Activated T-cell treated with anti-CD3 and anti-CD28 coated beads for 24 hours (primary cell): ENCODE data around the gene WDR5B.
"Not testable (repeated sequence)": the region's sequence is repeated elsewhere in the genome, so short reads cannot be mapped to it uniquely, and the experiment has no call there.

Experiments
- DNase-seq: peaks from one replicate; pipeline ENCODE4 v3.0.0-alpha.2; 2020; ENCODE audit warnings: low read depth

The WDR5B gene

DNA sequence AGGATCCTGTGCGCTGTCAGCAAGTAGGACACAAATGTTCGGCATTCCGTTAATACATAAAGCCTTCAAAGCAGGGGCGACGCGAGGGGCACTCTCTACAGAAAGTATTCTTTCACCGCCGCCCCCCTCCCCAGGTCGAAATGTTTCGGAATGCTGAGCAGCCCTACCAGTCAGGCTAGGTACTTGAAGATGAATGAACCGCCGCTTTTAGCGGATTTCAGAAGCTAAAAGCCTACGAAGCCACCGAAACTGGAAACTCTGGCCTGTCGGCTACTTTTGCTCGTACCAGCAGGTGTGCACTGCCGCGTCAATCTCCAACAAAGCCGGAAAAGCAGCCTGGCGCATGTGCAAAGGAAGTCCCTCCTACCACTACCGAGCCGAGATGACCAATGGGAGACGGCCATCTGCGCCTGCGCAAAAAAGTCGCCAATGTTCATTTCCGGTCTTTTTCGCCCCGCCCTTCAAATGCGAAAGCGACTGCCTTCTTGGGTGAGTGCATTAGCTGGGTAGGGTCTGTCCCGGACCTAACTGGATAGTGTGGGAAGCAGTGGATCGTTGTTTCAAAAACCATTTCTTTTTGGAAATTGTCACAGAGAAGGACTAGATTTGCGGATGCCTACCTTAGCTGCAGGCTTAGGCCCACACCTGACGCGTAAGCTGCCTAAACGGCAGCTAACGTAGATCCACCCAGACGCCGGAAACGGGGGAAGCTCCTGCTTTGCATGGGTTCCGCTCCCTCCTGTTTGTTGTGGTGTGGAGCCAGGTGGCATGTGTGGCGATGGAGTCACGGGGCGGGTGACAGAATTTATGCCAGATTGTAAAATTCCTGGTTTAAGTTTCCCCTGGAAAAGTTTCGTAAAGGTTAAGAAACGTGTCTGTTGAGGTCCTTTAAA is at the start of gene WDR5B:
Gene WDR5B (minus strand): TSS at position 301 of the 893 bp plus-strand sequence. CDS start 534 bp downstream, outside the sequence.
- DNase-seq = peak; percentile 99

DNA sequence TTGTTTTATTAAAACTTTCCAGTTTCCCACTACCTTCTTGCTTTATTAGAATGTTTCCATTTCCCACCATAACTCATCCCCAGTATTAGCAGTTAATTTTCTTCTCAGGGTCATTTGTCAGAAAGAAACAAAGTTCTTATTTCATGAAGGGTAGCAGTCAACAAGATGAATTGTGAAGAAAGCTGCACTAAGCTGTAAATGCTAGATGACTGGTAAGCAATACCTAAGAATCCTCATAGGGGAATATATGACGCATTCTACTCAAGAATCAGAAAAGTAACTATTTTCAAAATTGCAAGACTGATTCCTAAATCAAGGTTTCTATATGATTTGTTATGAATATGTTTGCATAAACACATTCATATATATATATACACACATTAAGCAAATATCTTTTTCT is 48.8 kb upstream of the WDR5B start:
- DNase-seq = no peak

DNA sequence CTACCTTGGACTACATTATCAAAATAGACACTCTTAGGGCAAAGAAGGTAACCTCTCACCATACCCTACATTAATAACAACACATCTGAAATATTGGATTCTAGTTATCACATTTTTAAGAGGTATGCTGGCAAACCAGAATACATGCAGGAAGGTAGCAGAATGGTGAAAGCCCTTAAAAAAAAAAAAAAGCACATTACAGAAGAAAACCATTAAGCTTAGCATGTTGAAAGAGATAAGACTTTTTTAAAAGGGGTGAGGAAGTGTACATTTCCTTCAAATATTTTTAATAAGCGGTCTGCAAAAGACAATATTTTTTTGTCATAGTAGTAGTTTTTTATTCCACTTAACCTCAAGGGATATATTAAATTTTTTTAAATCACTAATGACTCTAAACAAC is 46.5 kb upstream of the WDR5B start:
- no peak for DNase-seq

DNA sequence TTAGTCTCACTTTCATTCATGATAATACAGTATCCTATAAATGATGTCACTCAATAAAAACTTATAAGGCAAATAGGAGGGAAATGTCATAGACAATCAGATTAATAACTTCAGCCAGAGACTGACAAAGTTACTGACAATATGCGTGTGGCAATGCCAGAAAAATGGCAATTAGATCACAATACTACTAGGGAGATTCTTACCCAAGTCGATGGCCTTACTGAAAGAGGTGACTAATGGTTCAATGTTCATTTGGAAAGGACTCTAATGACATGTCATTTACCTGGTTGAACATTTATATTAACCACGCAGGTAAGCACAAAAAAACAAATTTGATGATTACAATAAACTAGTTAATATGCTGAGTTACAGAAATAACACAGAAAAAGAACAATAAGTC is 45.9 kb upstream of the WDR5B start:
- DNase-seq = no peak

DNA sequence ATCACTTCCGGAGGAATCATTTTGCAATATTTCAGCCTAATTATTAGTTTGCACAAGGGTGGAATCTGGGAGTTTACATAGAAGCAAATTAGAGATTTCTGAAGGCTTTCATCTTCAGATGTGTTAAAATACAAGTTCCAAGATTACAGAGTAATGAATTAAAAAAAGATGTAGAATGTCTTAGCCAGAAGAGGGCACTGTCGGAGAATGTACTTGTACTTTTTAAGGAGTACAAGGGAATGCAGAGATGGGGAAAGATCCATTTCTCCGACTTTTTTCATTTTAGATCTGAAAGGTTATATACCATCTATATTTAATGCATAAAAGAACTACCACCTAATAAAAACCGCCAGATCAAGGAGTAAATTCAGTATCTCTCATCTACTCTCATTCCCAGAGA is 43.1 kb upstream of the WDR5B start:
- no peak for DNase-seq

DNA sequence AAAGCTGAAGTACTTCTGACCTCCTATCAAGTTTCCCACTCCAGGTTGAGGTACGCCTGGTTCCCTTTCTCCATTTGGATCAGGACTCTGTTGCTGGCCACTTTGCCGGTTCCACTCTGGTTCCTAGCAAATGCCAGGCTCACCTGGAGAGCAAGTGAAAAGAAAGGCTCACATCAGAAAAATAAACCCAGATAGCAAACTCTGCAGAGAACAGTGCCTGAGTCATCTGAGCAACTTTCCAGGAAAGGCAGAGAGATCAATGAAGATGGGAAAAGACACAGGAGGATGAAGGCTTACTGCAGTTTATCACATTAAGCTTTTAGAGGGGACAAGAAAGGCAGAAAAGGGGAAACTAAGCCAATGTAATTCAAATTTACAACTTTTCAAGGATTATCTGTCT is 41.8 kb upstream of the WDR5B start:
- DNase-seq = no peak

DNA sequence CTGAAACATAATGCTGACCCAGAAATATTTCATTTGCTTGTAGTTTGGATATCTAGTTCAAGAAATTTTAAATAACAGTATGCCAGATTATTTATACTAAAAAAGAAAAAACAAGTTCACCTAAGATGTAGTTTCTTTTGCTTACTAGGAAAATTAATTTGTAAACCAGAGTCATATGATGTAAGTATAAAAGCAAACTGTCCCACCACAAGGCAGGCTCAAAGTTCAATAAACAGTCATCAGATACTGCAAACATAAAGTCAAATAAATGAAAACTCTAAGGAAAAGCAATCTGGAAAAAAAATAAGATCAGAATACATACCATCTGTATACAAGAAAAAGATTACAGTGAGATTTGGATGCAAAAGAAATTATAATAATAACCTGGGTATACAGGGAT is 40.2 kb upstream of the WDR5B start:
- DNase-seq = no peak

DNA sequence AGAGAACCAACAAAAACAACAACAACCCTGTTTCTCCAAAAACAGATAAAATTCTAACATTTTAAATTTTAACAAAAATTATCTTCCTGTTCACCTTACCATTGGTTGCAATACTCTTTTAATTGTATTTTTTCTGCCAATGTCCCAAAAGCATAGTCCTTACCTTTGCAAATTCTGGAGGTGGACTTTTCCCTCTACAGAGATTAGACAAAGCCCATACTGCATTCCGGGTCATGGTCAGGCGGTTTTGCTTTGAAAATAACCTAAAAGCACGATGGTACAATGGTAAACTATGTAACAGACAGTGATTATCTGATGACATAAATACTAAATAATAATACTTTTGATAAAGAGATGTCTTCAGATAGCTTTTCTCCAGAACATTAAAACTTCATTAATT is 35.5 kb upstream of the WDR5B start:
- DNase-seq = no peak

DNA sequence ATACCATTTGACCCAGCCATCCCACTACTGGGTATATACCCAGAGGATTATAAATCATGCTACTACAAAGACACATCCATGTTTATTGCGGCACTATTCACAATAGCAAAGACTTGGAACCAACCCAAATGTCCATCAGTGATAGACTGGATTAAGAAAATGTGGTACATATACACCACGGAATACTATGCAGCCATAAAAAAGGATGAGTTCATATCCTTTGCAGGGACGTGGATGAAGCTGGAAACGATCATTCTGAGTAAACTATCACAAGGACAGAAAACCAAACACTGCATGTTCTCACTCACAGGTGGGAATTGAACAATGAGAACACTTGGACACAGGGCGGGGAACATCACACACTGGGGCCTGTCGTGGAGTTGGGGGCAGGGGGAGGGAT is 32.4 kb upstream of the WDR5B start:
- DNase-seq = not testable (repeated sequence)

DNA sequence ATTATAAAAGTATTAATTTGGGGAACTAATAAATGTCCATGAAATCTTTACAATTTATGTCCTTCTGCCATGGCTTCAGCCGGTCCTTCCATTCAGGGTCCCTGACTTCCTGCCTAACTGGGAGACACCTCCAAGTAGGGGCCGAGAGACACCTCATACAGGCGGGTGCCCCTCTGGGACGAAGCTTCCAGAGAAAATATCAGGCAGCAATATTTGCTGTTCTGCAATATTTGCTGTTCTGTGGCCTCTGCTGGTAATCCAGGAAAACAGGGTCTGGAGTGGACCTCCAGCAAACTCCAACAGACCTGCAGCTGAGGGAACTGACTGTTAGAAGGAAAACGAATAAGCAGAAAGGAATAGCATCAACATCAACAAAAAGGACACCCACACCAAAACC is 28.6 kb upstream of the WDR5B start:
- DNase-seq = not testable (repeated sequence)

DNA sequence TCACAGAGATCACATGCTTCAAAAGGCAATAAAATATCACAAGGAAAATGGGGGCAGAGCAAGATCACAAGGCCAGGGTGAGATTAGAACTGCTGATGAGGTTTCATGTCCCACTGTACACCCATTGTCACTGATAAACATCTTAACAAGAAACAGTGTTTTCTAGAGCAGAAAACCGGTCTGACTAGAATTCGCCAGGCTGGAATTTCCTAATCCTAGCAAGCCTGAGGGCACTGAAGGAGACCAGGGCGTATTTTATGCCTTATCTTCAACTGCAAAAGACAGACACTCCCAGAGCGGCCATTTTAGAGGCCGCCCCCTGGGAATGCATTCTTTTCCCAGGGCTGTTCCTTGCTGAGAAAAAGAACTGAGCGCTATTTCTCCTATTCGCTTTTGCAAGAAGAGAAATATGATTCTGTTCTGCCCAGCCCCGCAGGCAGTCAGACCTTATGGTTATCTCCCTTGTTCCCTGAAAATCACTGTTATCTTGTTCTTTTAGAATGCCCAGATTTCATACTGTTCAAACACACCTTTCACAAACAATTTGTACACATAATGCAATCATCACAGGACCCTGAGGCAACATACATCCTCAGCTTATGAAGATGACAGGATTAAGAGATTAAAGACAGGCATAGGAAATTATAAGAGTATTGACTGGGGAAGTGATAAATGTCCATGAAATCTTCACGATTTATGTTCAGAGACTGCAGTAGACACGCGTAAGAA is 28.1 kb upstream of the WDR5B start:
- DNase-seq = not testable (repeated sequence)

DNA sequence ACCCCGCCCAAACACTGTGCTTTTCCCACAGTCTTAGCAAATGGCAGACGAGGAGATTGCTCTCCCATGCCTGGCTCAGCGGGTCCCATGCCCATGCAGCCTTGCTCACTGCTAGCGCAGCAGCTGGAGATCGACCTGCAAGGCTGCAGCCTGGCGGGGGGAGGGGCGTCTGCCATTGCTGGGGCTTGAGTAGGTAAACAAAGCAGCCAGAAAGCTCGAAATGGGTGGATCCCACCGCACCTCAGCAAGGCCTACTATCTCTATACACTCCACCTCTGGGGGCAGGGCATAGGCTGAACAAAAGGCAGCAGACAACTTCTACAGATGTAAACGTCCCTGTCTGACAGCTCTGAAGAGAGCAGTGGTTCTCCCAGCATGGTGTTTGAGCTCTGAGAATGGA is 27.2 kb upstream of the WDR5B start:
- DNase-seq = no peak

DNA sequence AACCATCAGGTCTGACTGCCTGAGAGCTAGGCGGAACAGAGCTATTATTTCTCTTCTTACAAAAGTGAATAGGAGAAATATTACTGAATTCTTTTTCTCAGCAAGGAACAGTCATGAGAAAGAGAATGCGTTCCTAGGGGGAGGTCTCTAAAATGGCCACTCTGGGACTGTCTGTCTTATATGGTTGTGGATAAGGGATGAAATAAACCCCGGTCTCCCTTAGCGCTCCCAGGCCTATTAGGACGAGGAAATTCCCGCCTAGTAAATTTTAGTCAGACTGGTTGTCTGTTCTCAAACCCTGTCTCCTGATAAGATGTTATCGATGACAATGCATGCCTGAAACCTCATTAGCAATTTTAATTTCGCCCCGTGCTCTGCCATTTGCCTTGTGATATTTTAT is 20.1 kb upstream of the WDR5B start:
- no peak for DNase-seq

DNA sequence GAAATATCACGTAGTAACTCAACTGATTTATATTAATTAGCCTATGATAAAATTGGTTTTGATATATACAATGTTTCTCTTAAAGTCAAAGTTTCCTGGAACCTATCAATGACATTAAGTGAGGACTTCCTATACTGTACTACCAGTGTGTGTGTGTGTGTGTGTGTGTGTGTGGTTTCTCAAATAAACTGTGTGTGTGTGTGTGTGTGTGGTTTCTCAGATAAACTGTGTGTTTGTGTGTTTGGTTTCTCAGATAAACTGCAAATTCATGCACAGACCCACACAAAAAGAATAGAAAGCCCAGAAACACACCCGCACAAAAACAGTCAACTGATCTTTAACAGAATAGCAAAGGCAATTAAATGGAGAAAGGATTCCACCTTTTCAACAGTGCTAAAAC is 14.5 kb upstream of the WDR5B start:
- no peak for DNase-seq

DNA sequence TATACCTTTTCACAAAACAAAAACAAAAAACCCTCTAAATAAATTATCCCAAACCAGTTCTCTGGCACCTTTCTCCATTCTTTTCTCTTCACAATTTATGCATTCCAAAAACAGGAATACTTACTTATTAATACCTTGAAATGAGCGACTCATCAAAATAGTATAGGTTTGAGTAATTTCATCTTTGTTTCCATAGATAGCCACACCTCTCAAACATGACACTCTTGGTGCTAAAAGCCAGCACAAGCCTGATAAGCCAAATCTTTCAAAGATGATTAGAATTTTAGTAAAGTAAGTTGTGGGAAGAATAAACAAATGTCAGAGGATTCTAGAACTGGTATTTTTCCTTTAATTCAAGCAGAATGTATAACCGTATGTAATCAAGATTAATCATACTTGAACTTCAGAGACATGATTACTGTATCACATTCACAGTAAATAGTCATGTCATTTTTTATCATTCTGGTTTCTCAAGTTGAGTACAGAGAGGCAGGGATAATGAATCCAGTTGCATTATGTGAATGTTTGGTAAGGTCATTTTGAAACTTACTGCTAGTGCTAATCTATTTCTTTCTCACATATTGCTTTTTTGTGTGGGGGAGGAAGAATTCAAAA is 12.1 kb upstream of the WDR5B start:
- no peak for DNase-seq

DNA sequence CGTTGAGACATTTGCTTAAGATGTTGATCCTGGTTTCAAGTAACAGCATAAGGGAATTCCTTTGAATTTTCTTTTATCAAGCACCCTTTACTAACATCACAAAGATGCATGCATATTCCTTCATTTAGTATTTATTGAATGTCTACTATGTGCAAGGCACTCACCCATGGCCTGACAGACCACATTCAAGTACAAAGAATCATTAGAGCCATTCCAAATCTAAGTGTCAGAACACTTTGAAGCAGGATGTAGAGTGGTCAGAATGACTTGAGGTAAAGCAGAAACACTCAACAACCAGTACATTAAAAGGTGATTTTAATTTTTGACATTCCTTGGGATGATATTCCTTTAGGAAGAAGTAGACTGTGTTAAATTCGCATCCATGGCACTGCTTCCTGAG is 6.0 kb upstream of the WDR5B start:
- DNase-seq = no peak

DNA sequence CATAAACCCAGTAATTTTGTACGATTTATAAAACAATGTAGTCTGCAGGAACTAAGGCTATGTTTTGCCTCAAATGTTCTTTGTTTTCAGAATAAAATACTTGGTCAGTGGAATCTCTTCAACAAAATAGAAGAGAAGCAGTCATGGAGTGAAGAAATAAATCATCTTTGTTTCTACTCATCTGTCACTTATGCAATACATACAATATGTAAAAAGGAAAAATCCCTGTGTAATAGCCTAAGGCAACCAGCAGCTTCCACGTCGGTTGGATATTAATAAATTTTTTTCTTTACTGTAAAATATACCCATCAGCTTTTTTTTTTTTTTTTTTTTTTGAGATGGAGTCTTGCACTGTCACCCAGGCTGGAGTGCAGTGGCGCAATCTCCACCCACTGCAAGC is 5.2 kb upstream of the WDR5B start:
- DNase-seq = no peak

DNA sequence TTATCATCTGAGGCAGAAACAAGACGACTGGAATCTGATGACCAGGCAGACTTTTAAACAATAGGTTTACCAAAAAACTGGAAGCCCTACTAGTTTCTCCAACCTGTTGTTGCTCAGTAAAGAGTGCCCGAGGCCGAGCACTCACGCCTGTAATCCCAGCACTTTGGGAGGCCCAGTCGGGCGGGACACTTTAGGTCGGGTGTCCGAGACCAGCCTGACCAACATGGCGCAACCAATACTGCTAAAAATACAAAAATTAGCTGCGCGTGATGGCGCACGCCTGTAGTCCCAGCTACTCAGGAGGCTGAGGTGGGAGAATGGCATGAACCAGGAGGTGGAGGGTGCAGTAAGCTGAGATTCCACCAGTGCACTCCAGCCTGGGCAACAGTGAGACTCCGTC is 1.1 kb upstream of the WDR5B start:
- DNase-seq = no peak

DNA sequence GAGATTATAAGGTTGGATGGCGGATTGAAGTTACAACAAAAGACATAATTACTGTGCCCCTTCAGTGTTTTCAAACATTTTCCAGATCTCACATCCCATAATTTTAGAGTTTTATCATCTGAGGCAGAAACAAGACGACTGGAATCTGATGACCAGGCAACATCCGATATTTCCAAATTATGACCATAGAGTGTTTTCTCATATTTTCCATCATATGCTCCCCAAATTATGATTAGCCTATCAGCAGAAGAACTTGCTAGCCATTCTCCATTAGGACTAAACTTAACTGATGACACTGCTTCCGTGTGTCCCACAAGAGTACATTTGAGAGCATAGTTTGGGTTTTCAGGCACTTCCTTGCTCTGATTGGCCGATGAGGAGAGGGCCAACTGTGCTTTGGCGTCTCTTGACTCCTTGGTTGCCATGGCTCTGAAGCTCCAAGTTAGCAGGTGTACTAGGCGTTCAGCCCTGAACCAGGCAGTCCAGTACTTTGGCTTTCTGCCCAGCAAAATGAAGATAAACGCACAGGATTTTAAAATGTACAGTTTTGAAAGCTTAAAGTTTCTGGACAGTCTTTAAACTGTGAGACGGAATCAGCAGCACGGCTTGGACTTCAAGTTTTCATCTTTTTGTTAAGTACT is 638 bp downstream of the WDR5B start:
- DNase-seq = peak; percentile 26

DNA sequence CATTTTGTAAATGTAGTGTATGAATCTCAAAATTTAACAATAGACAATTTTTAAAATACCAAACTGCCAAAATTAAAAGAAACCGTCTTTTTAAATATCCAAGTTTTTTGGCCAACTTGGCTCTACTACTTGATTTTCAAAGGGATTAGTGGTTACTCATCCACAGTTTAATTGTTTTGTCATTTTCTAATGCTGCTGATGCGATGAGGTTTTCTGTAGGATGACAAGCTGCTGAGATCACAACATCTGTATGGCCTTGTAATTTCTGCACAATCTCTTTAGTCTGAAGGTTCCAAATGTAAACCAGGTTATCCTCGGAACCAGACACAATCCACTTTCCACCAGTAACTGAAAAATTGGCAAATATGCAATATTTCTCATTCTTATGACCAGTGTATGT is 1.5 kb downstream of the WDR5B start:
- DNase-seq = no peak

DNA sequence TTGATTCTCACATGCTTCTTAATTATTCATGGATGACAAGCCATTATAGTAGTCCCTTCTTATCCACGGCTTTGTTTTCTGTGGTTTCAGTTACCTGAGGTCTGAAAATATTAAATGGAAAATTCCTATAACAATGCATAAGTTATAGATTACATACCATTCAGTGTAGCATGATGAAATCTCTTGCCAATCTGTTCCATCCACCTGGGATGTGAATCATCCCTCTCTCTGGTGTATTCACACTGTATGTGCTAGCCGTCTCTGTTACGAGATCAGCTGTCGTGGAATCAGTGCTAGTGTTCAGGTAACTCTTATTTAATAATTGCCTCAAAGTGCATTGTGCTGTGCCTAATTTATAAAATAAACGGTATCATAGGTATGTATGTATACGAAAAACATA is 5.2 kb downstream of the WDR5B start:
- DNase-seq = no peak

DNA sequence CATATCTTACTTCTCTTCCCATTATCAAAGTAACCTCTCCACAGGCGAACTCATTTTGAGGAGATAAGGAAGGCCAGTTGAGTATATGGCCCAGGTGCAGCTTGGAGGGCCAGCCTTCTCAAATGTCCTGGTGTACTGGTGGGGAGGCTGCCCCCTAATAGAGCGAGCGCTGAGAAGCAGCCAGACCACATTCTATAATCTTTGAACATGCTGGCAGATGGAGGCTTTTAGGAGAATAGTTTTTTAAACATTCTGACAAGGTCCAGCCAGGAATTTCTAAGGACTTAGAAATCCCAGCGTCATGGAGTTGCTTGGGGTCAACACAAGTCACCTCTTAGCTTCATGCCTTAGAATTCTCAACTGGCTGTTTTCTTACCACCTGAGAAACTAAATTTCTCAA is 5.8 kb downstream of the WDR5B start:
- DNase-seq = no peak

DNA sequence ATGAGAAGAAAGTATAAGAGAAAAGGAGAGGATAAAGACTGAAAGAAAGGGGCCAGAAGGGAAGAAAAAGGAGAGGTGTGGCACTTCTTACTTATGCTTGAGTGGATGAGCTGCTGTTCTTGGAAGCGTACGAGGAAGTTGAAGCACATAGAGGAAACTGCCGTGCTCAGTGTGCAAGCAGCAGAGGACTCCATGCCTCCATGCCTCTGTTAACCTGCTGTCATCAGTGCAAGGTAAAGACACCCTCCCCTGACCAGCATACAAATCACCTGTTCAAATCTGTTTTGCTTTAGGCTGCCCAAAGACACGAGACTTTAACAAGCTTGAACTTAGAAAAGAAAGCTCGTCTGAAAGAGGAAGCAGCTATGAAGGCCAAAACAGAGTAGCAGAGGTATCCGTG is 6.4 kb downstream of the WDR5B start:
- DNase-seq = no peak
